DND-41 (cell line): ENCODE measurements around the gene SPACA7.
"Not testable (repeated sequence)": the region's sequence is repeated elsewhere in the genome, so short reads cannot be mapped to it uniquely, and the experiment has no call there.

Experiments
- ATAC-seq: fragments of 200-7000 bp; cut with Tn5 transposase; 3 replicates; pipeline ENCODE4 v1.9.1; 2021; ENCODE audit warnings: low read depth; ENCODE audit not compliant: insufficient read depth
- DNase-seq: peaks from one replicate; pipeline ENCODE4 v3.0.0-alpha.2; 2020
- H2AFZ ChIP-seq: 2 replicates; pipeline ENCODE4 v1.6.0; 2012; ENCODE audit warnings: low read depth, low read length
- H3K27ac ChIP-seq: 2 replicates; pipeline ENCODE4 v1.5.1; 2012; ENCODE audit warnings: low read length, inconsistent platforms
- H3K27me3 ChIP-seq: fragments of 200-600 bp; sonication (generic); 2 replicates; pipeline ENCODE4 v1.6.0; 2012; ENCODE audit warnings: low read length, mild to moderate bottlenecking, inconsistent platforms; ENCODE audit not compliant: insufficient read depth, poor library complexity
- H3K36me3 ChIP-seq: 2 replicates; pipeline ENCODE4 v1.5.1; 2012; ENCODE audit warnings: low read length, inconsistent platforms; ENCODE audit not compliant: insufficient read depth
- H3K4me1 ChIP-seq: 2 replicates; pipeline ENCODE4 v1.5.1; 2012; ENCODE audit warnings: mild to moderate bottlenecking, low read length; ENCODE audit not compliant: insufficient read depth
- H3K4me2 ChIP-seq: 2 replicates; pipeline ENCODE4 v1.6.0; 2012; ENCODE audit warnings: mild to moderate bottlenecking, moderate library complexity, low read length, inconsistent platforms; ENCODE audit not compliant: insufficient read depth
- H3K4me3 ChIP-seq, 2 experiments: fragments of 200-600 bp in 1 of 2; shearing (Covaris generic) in 1 of 2; 2 replicates each; pipeline ENCODE4 v1.5.1; 2012 to 2016; ENCODE audit warnings: inconsistent platforms in 2 of 2, low read length in 2 of 2, mild to moderate bottlenecking in 2 of 2, low read depth in 1 of 2, moderate library complexity in 1 of 2
- H3K79me2 ChIP-seq: 2 replicates; pipeline ENCODE4 v1.6.0; 2012; ENCODE audit warnings: low read length, inconsistent platforms; ENCODE audit not compliant: insufficient read depth
- H3K9ac ChIP-seq: 2 replicates; pipeline ENCODE4 v1.6.0; 2012; ENCODE audit warnings: low read depth, mild to moderate bottlenecking, inconsistent platforms, low read length, moderate library complexity
- H3K9me3 ChIP-seq: 2 replicates; pipeline ENCODE4 v1.5.1; 2012; ENCODE audit warnings: low read length, moderate library complexity, mild to moderate bottlenecking, inconsistent platforms; ENCODE audit not compliant: insufficient read depth, severe bottlenecking
- H4K20me1 ChIP-seq: 2 replicates; pipeline ENCODE4 v1.6.0; 2012; ENCODE audit warnings: low read length; ENCODE audit not compliant: insufficient read depth
- CTCF ChIP-seq: IDR thresholded peaks from 2 replicates; pipeline ENCODE4 v1.5.1; 2012; ENCODE audit warnings: borderline replicate concordance, low read length, moderate library complexity, mild to moderate bottlenecking; ENCODE audit not compliant: poor library complexity, severe bottlenecking; ENCODE audit errors: extremely low read depth
- EZH2 ChIP-seq: IDR thresholded peaks from 3 replicates; pipeline ENCODE4 v1.6.1; 2012; ENCODE audit warnings: borderline replicate concordance, low read depth, mild to moderate bottlenecking, moderate library complexity, low read length, inconsistent platforms; ENCODE audit not compliant: severe bottlenecking

SPACA7 gene

DNA sequence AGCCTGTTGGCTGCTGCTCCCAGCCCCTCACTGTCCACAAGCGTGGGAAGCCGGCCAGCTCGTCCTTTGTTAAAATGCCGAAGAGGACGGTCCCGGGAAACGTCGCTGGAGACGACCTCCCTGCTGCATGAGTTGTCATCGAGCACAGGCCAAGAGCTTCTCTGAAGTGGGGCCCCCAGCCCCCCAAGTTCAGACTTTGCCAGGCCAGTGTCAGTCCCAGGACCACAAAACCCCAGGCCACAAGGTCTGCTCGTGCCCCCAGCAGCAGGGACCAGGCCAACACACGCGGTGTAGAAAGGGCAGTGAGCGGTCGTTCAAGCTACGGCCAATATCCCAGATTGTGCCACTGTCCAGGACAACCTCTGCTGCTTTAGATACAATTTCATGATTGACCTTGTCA, 57.4 kb downstream of the SPACA7 start:
- H3K4me1 ChIP-seq, H4K20me1 ChIP-seq, H3K4me2 ChIP-seq, H3K79me2 ChIP-seq, H2AFZ ChIP-seq, H3K9me3 ChIP-seq, H3K27me3 ChIP-seq, H3K27ac ChIP-seq, H3K36me3 ChIP-seq, DNase-seq, H3K4me3 ChIP-seq, ATAC-seq, H3K9ac ChIP-seq: not testable (repeated sequence)

DNA sequence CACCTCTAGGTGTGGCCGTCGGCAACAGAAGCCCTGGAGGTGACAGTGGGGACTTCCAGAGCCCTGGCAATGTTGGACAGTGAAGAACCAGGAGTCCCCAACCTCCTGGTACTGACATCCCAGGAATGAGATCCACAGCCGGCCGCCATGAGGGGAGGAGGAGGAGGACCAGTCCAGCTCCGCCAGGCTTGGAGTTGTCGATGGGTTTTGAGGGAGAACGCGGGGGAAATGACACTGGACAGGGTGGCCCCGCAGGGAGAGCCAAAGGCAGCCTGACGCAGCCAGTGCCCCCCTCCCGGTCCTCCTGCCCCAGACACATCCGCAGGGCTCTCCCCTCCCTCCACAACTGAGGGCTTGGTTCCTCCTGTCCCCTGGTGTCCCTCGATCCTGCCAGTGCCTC, 57.9 kb downstream of the SPACA7 start:
- DNase-seq (no peak), ATAC-seq (no peak)
- Histone ChIP-seq H3K36me3 (no peaks in the 10 kb centered on the region), H3K9ac (no peak overlapping the region), H2AFZ (no peak overlapping the region), H4K20me1 (no peaks in the 10 kb centered on the region), H3K27ac (no peak overlapping the region), H3K4me3 (no peak overlapping the region), H3K4me2 (no peak overlapping the region), H3K4me1 (no peaks in the 10 kb centered on the region), H3K9me3 (peaks cover 6% of the 10 kb centered on the region), H3K79me2 (no peaks in the 10 kb centered on the region), H3K27me3 (no peaks in the 10 kb centered on the region)
- no peak for TF ChIP-seq CTCF
- TF ChIP-seq EZH2: no peak

DNA sequence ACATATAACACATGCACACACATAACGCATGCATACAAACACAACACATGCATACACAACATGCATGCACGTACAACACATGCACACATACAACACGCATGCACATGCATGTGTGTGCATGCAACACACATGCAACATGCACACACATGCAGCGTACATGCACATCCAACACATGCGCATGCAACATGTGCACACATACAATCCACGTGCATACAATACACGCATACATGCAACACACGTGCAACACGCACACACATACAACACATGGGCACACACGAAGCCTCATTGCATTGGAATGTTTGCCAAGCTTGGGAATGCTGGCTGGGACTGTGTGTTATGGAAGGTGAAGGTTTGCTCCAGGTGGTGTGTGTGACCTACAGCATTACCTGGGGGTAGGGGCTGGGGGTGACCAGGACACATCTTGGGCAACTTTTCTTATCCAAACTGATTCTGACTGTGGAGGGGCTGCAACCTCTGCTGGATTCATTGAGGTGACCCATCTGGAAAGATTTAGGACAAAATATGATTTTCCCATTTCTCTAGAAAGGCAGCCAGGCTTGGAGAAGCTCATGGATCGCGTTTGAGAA, 58.9 kb downstream of the SPACA7 start:
- Histone ChIP-seq H4K20me1 (no peaks in the 10 kb centered on the region), H3K9me3 (peaks cover 4% of the 10 kb centered on the region), H3K27me3 (no peaks in the 10 kb centered on the region), H3K79me2 (no peaks in the 10 kb centered on the region), H3K4me1 (no peaks in the 10 kb centered on the region), H3K4me2 (no peak overlapping the region), H3K9ac (no peak overlapping the region), H3K36me3 (no peaks in the 10 kb centered on the region), H3K27ac (no peak overlapping the region), H2AFZ (no peak overlapping the region), H3K4me3 (no peak overlapping the region)
- no peak for ATAC-seq
- TF ChIP-seq EZH2 (no peak), CTCF (no peak)
- no peak for DNase-seq

DNA sequence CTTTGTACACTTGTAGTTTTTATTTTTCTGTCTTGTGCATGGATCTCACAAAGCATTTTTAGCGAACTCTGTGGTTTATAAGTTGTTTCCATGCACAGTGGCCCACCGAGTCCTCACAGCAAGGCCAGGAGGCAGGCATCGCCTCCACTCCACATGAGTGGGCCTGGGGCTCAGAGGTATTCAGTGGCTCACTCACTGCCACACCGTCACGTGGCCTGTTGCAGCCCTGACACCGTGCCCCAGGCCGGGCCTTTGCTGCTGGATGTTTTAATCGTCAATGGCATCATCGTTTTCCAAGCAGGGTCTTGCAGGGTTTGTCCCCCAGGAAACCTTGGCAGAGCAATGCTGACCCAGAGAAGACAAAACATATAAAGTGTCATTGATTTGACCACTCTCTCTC, 59.8 kb downstream of the SPACA7 start:
- DNase-seq (no peak), ATAC-seq (no peak)
- Histone ChIP-seq H3K27me3 (peaks cover 2% of the 10 kb centered on the region), H4K20me1 (no peaks in the 10 kb centered on the region), H2AFZ (no peak overlapping the region), H3K9me3 (peaks cover 4% of the 10 kb centered on the region), H3K27ac (no peak overlapping the region), H3K79me2 (no peaks in the 10 kb centered on the region), H3K4me1 (no peaks in the 10 kb centered on the region), H3K9ac (no peak overlapping the region), H3K36me3 (no peaks in the 10 kb centered on the region), H3K4me2 (no peak overlapping the region), H3K4me3 (no peak overlapping the region)
- no peak for TF ChIP-seq CTCF
- TF ChIP-seq EZH2: no peak
